HepG2 (cell line): ENCODE measurements around the gene ZNF227. TPM values are rescaled to one million over a fixed set of nuclear protein-coding genes. Genes with fewer than 3 reads are reported as not detected.

Experiments
- FOXK2 ChIP-seq: fragments of 450-650 bp; IDR thresholded peaks from 2 replicates; pipeline ENCODE4 v1.6.1; 2016
- HDAC1 ChIP-seq: sonication (generic); formaldehyde crosslinking; IDR thresholded peaks from 2 replicates; pipeline ENCODE4 v1.5.1; 2020; ENCODE audit warnings: mild to moderate bottlenecking, missing genetic modification reagents
- HOXD1 ChIP-seq: sonication (generic); formaldehyde crosslinking; IDR thresholded peaks from 2 replicates; pipeline ENCODE4 v1.5.0; 2020; ENCODE audit warnings: missing genetic modification reagents
- KDM5A ChIP-seq: fragments of 200-600 bp; sonication (generic); IDR thresholded peaks from 2 replicates; pipeline ENCODE4 v1.7.0; 2018; ENCODE audit warnings: antibody characterized with exemption, mild to moderate bottlenecking, low read length, borderline replicate concordance
- KIAA2018 ChIP-seq: sonication (generic); formaldehyde crosslinking; IDR thresholded peaks from 2 replicates; pipeline ENCODE4 v1.5.0; 2020; ENCODE audit warnings: mild to moderate bottlenecking, missing genetic modification reagents, borderline replicate concordance
- PPARG ChIP-seq: conservative IDR thresholded peaks from 2 replicates; pipeline ENCODE4 v1.6.1; 2016; ENCODE audit warnings: missing biosample characterization, missing genetic modification reagents
- SOX6 ChIP-seq, 2 experiments: fragments of 450-650 bp in 1 of 2; sonication (generic) in 1 of 2; formaldehyde crosslinking in 1 of 2; IDR thresholded peaks; 2 replicates each; pipeline versions ENCODE4 v1.4.0 to v1.6.1; 2017 to 2020; ENCODE audit warnings: antibody characterized with exemption in 1 of 2, mild to moderate bottlenecking in 1 of 2, missing genetic modification reagents in 1 of 2
- YEATS2 ChIP-seq: sonication (generic); formaldehyde crosslinking; IDR thresholded peaks from 2 replicates; pipeline ENCODE4 v1.4.0; 2020; ENCODE audit warnings: missing genetic modification reagents, borderline replicate concordance
- YEATS4 ChIP-seq: sonication (generic); formaldehyde crosslinking; IDR thresholded peaks from 2 replicates; pipeline ENCODE4 v1.4.0; 2020; ENCODE audit warnings: missing genetic modification reagents, borderline replicate concordance
- ZBTB1 ChIP-seq: sonication (generic); formaldehyde crosslinking; IDR thresholded peaks from 2 replicates; pipeline ENCODE4 v1.4.0; 2020; ENCODE audit warnings: missing genetic modification reagents, borderline replicate concordance
- ZNF501 ChIP-seq: sonication (generic); formaldehyde crosslinking; IDR thresholded peaks from 2 replicates; pipeline ENCODE4 v1.5.1; 2020; ENCODE audit warnings: mild to moderate bottlenecking, moderate library complexity, missing genetic modification reagents
- ZNF775 ChIP-seq: sonication (generic); formaldehyde crosslinking; IDR thresholded peaks from 2 replicates; pipeline ENCODE4 v1.4.0; 2020; ENCODE audit warnings: missing genetic modification reagents, mild to moderate bottlenecking, moderate library complexity, borderline replicate concordance
- polyA plus RNA-seq, 8 experiments: library from polyadenylated mRNA; depleted of rRNA in 3 of 8; stranded (reverse) in 7 of 8; unstranded in 1 of 8; fragments of >200 nt; fragmentation: Illumina TruSeq in 4 of 8; extraction: Trizol in 4 of 8; gene quantifications; 2 replicates each; pipeline versions ENCODE4 v1.2.1 to v1.2.3, GENCODE V29; 2011 to 2016; ENCODE audit warnings: low read depth in 4 of 8, missing spikeins in 1 of 8, mixed read lengths in 1 of 8; ENCODE audit not compliant: insufficient read depth in 1 of 8
- total RNA-seq, 5 experiments: library from RNA; depleted of rRNA; stranded (reverse); fragments of >200 nt; fragmentation: Illumina TruSeq; extraction: Trizol; gene quantifications; 2 replicates each; pipeline ENCODE4 v1.2.3, GENCODE V29; 2016; ENCODE audit warnings: low read depth in 1 of 5
- TF ChIP-seq, protein P1 (sequence below): sonication (generic); formaldehyde crosslinking; IDR thresholded peaks from 2 replicates; pipeline ENCODE4 v1.4.0; 2020; ENCODE audit warnings: mild to moderate bottlenecking, missing genetic modification reagents
- TF ChIP-seq, protein P2 (sequence below): sonication (generic); formaldehyde crosslinking; IDR thresholded peaks from 2 replicates; pipeline ENCODE4 v1.4.0; 2020; ENCODE audit warnings: low read depth, mild to moderate bottlenecking, missing genetic modification reagents
- TF ChIP-seq, protein P3 (sequence below): sonication (generic); formaldehyde crosslinking; IDR thresholded peaks from 2 replicates; pipeline ENCODE4 v1.4.0; 2020; ENCODE audit warnings: missing genetic modification reagents

Gene ZNF227
- total and polyA plus RNA-seq, 2 of the 13 experiments (the other 11 are each of a cell fraction or from before 2014, with no cell fraction given) = 3.1 to 16.8 TPM

DNA sequence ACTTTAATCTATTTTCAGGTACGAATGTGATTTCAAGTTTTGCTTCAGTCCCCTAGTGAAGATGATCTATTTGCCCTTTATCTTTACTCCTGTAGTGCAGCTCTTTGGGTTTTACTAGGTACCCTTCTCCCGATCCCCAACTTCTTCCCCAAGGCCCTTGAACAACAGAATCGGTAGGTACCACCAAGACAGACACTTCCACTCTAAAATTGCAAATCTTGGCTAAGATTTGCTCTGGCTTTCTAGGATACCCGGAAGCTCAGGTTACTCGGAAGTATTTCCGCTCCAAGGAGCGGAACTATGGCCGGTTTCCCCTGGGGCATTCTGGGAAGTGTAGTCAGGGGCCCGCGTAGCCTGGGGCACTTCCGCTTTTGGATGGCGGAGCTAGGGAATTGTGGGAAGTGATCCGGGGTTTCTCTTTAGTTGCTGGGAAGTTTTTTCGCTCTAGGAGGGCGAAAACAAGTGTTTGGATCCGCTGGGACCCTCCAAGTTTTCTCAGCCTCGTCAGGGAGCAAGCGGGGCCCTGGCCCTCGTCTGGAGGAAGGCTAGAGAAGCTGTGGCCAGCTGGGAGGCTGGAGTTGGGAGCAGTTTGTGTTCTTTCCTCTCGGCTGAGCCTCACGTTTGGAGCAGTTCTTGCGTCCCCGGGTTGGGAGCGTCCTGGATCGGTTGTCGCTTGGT lies 5.1 kb upstream of the ZNF227 start (continued):
- TF ChIP-seq YEATS2 (CRISPR knock-in tag) (peak; percentile 76; the same call in 1 of the 2 replicates), KIAA2018 (CRISPR knock-in tag) (no peak), FOXK2 (no peak), HOXD1 (CRISPR knock-in tag) (0 out of 2 replicates have a peak, but pooled peaks have one; percentile 25), ZBTB1 (no peak), ZNF775 (CRISPR knock-in tag) (0 out of 2 replicates have a peak, but pooled peaks have one; percentile 45), PPARG (CRISPR knock-in tag) (no peak), KDM5A (peak; percentile 63; the same call in 1 of the 2 replicates), SOX6 (IDR thresholded peaks at IDR 0.05) (no peak), SOX6 (CRISPR knock-in tag; IDR thresholded peaks at IDR 0.05) (peak; percentile 71), HDAC1 (CRISPR knock-in tag) (peak; percentile 82), YEATS4 (CRISPR knock-in tag) (peak; percentile 20; the same call in 1 of the 2 replicates), ZNF501 (CRISPR knock-in tag) (peak; percentile 80)
- TF ChIP-seq, protein P1, sequence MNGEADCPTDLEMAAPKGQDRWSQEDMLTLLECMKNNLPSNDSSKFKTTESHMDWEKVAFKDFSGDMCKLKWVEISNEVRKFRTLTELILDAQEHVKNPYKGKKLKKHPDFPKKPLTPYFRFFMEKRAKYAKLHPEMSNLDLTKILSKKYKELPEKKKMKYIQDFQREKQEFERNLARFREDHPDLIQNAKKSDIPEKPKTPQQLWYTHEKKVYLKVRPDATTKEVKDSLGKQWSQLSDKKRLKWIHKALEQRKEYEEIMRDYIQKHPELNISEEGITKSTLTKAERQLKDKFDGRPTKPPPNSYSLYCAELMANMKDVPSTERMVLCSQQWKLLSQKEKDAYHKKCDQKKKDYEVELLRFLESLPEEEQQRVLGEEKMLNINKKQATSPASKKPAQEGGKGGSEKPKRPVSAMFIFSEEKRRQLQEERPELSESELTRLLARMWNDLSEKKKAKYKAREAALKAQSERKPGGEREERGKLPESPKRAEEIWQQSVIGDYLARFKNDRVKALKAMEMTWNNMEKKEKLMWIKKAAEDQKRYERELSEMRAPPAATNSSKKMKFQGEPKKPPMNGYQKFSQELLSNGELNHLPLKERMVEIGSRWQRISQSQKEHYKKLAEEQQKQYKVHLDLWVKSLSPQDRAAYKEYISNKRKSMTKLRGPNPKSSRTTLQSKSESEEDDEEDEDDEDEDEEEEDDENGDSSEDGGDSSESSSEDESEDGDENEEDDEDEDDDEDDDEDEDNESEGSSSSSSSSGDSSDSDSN (CRISPR knock-in tag) = peak; percentile 38; the same call in 1 of the 2 replicates
- TF ChIP-seq, protein P2, sequence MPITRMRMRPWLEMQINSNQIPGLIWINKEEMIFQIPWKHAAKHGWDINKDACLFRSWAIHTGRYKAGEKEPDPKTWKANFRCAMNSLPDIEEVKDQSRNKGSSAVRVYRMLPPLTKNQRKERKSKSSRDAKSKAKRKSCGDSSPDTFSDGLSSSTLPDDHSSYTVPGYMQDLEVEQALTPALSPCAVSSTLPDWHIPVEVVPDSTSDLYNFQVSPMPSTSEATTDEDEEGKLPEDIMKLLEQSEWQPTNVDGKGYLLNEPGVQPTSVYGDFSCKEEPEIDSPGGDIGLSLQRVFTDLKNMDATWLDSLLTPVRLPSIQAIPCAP (CRISPR knock-in tag) = no peak
- TF ChIP-seq, protein P3, sequence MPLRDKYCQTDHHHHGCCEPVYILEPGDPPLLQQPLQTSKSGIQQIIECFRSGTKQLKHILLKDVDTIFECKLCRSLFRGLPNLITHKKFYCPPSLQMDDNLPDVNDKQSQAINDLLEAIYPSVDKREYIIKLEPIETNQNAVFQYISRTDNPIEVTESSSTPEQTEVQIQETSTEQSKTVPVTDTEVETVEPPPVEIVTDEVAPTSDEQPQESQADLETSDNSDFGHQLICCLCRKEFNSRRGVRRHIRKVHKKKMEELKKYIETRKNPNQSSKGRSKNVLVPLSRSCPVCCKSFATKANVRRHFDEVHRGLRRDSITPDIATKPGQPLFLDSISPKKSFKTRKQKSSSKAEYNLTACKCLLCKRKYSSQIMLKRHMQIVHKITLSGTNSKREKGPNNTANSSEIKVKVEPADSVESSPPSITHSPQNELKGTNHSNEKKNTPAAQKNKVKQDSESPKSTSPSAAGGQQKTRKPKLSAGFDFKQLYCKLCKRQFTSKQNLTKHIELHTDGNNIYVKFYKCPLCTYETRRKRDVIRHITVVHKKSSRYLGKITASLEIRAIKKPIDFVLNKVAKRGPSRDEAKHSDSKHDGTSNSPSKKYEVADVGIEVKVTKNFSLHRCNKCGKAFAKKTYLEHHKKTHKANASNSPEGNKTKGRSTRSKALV (CRISPR knock-in tag) = 0 out of 2 replicates have a peak, but pooled peaks have one; percentile 31
